CD4-positive, alpha-beta T cell treated with Interleukin-21 for 1 hour (primary cell): ENCODE measurements around the gene SUN2.

Experiments
- DNase-seq: peaks from one replicate; pipeline ENCODE4 v3.0.0-alpha.2; 2020

The SUN2 gene

DNA sequence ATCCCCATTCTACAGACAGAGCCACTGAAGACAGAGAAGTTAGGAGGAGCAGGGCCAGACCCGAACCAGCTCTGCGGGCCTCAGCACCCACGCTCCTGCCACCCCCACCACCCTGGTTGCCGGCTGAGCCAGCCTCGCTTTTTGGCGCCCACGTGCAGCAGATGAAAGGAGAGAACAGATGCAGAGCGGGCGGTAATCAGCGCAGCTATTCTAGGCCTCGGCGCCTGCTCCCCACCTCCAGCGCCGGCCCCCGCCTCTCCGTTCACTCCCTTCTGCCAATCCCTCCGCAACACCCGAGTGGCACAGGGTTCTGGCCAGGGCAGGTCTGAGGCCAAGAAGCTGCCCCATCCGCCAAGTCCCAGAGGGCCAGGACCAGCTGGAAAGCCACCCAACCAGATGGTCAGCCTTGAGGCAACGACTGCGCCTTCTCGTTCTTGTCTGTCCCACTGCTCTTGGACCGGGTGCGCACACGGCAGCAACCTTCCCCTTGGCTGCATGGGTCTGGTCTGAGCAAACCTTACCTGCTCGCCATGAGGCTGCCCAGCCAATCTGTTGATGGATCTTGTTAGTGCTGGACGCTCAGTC is 21.4 kb upstream of the SUN2 start:
- DNase-seq: no peak

DNA sequence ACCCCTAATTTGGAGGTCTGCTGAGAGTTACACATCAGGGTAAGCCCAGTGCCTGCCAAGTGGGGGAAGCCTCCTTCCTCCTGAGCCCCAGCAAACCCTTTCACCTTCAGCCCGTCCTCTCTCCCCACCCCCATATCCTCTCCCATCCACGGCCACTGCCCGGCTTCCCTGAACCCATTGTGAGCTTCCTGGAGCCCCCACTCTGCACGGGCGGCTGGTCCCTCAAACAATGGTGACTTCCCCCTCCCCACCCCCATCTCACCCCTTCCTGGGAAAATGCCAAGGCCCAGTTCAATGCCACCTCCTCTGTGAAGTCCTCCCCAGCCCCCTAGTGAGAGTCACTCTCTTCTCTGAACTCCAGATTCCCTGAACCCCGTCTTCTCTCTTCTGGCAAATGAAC is 20.3 kb upstream of the SUN2 start:
- DNase-seq: no peak

DNA sequence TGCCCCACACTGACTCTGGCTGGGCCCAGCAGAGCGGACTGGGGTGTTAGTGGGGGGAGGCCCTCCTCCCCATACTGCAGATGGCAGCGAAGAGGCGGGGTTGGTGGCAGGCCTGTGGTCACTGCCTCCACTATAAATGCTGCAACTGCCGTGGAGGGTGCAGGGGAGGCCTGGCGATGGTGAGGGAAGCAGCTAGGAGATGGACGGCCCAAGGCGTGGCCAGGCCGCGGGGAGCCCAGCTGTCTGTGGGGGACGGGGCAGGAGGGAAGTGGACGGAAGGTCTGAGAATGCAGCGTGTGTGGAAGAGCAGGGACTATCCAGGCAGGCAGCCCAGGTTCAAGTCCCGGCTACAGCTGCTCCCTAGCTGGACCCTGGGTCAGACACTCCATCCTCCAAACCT is 19.9 kb upstream of the SUN2 start:
- DNase-seq: no peak

- DNase-seq: no peak
These were observed 18.8 kb upstream of the SUN2 start for GRCh38 chr22:38774496-38775166.

DNA sequence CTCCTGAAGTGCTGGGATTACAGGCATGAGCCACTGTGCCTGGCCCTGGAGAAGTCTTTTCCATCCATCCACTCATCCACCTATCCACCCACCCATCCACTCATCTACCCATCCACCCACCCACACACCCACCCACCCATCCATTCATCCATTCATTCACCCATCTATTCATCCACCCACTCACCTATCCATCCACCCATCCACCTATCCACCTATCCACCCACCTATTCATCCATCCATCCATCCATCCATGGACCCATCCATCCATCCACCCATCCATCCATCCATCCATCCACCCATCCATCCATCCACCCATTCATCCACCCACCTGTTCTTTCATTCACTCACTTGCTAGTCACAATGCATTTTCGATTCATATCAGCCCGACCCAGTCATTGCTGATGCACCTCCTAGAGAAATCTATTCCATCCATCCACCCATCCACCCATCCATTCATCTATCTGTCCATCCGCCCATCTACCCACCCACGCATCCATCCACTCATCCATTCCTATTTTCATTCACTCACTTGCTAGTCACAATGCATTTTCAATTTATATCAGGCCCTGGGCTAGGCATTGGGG is 17.7 kb upstream of the SUN2 start:
- DNase-seq: no peak

- no peak for DNase-seq
These were observed 16.8 kb upstream of the SUN2 start for GRCh38 chr22:38772623-38772873.

DNA sequence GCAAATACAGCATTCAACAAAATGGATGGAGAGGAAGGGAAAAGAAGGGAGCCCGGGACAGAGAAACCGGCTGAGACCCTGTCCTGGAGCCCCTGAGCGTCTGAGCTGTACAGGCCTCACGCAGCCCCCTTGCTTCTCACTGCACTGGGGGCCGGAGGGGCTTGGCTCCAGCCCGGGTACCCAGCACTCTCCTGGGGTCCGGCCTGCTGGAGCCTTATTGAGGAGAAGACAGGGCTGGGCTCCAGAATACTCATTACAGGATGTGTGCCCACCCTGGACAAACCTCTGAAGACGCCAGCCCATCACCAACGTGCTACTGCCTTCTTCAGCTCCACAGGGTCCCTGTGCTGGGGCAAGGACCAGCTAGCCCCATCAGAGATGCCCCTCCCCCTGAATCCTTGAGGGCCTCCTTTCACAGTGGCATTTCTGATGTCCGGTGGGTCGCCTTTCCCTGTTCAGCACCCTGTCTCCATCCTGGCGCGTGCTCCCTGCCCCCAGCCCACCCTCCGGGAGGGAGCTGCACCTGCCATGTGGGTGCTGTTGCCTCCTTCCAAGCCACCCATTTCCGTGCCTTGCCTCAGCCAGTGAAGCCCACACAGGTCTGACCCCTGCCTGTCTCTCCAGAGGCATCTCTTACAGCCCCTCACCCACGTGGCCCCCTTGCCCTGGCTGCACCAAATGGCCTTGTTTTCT is 14.6 kb upstream of the SUN2 start:
- no peak for DNase-seq

DNA sequence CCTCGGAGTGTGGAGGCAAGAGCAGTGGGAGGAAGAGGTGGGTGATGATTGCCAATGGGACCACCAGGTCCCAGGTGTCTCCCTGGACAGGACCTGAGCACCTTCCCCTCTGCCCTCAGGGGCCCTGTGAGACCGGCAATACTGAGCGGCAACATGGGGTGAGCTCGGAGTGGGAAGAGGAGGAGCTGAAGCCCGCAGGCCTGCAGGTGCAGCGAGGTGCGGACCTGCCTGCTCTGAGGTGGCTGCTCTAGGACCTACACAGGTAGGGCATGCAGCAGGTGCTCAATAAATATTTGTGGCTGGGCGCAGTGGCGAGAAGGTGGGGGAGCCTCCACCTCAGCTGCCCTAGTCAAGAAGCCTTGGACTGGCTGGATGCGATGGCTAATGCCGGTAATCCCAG is 12.2 kb upstream of the SUN2 start:
- no peak for DNase-seq

- DNase-seq: no peak
These were observed 11.5 kb upstream of the SUN2 start for GRCh38 chr22:38767313-38767712.

DNA sequence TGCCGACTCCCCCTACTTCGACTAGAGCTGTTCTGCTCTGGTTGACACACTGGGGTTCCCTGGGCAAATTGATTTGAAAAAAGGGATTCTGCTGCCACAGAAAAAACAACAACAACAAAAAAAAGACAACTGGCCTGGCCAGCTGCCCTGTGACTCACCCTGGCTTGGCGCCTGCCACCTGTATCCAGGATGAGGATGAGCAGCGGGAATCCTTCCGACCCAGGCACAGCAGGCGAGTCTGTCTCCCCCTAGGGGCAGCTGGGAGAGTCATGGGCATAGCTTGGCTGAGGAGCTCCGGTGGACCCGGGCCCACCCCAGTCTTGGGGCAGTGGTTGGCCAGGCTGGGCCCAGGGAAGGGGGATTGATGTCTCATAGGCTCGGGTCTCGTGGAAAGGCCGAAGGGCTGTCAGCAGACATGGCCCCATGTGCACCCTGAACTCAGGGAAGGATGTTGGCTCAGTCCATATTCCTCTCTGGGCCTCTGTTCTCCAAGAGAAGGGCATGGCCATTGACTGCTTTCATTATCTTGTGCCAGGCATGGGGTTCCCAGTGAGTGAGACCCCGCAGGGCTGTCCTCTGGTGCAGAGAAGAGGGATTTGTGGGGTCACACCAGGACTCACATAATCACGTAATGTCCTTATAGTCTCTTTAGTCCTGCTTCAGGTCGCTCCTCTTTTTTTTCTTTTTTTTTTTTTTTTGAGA is 10.4 kb upstream of the SUN2 start:
- DNase-seq: peak; percentile 60

DNA sequence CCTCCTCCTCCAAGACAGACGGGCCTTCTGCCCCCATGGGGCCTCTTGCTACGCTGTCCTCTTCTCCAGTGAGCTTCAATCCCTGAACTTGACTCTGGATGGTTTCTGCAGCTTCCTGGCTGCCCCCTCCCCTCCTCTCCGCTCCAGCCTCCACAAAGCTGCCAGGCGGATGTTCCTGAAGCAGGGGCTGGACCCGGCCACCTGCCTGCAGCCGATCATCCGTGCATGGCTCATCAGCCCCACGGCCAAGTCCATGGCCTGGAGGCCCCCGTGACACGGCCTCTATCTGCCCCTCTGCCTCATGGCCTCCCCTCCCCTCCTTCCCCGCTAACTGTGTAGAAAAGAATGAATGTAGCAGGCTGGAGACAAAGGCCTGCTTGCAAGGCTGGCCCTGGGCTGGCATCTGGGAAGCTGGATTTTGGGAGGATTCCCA is 6.8 kb upstream of the SUN2 start:
- DNase-seq: no peak

DNA sequence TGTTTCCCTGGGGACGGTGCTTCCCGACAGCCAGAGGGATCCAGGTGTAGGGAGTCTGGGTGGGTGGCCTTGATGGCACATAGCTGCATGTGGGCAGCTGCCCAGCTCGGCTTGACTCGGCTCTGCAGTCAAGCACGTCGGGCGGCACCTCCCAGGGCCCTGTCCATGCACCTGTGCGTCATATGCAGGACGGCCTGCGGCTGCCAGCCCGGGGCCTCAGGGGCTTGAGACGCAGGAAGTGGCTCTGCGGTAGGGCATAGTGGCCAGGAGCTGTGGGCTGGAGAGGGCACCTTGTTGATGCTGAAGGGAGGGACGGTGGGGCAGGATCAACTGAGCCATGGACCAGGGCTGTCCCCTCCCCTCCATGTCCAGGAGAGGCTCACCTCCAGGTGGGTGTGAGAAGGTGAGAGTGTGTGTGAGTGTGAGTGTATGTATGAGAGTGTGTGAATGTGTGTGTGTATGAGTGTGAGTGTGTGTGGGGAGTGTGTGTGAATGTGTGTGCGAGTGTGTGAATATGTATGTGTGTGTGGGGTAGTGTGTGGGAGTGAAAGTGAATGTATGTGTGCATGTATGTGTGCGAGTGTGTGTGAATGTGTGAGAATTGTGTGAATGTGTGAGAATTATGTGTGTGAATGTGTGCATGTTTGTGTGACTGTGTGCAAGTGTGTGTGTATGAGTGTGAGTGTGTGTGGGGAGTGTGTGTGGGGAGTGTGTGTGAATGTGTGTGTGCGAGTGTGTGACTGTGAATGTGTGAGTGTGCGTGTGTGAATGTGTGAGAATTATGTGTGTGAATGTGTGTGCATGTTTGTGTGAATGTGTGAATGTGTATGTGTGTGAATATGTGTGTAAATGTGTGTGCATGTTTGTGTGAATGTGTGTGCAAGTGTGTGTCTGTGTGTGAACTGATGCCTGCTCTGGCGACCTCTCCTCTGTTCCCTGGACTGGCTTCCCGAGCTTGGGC is 5.7 kb upstream of the SUN2 start:
- DNase-seq: no peak

- DNase-seq: no peak
These were observed 4.8 kb upstream of the SUN2 start for GRCh38 chr22:38760477-38761201.

DNA sequence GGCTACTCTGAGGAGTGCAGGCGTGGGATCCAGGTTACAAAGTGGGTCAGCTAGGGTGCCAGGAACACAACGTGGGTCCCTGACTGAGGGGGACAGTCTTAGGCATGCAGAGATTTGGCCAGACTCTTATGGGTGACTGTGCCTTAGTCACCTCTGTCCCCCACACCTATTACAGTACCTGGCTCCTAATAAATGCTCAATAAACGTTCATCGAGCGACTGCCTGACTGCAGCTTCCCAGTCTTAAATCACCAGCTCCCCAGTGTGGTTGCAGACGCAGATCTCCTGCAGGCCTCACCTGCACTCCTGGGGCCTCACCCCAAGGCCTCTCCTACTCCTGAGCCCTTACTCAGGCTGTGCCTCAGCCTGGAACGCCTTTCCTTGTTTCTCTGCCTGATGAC is 3.2 kb upstream of the SUN2 start:
- DNase-seq: no peak

- peak; percentile 58 for DNase-seq
These were observed 2.6 kb upstream of the SUN2 start for GRCh38 chr22:38758276-38758945.

DNA sequence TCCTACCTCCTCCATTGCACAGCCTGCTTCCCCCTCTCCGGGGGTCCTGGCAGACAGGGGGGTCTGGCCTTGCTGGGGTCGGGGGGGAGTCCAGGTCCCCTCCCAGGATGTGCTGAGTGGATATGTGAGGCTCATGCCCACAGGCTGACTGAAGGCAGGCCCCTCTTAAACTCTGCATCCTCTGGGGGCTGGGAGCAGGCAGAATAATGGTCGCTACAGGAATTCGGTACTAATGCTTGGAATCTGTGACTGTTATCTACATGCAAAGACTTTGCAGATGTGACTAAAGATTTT is 1.6 kb upstream of the SUN2 start:
- no peak for DNase-seq

GRCh38 chr22:38756711-38757463 is 1.1 kb upstream of the SUN2 start:
- DNase-seq: peak; percentile 27

GRCh38 chr22:38755155-38755910 is 465 bp downstream of the SUN2 start:
- peak; percentile 54 for DNase-seq

DNA sequence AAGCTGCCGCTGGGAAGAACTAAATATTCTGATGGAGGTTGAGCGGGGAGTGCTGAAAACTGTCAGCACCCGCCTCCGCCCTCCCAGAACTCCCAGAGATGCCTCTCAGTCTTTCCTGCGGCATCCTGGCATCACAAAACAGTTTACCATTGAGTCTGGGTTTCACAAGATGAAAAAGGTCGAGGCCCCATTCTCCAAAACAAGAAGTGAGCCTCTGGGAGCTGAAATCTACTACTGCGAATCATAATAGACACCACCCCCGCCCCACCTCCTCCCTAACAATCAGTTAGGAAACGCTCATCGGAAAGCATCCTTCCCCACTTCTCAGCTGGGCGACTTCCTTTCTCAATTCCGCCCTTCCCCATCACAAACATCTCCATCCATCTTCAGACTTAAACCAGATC is 1.0 kb downstream of the SUN2 start:
- no peak for DNase-seq
